ENCODE results near the gene HLF.

- TF ChIP-seq, protein P1, sequence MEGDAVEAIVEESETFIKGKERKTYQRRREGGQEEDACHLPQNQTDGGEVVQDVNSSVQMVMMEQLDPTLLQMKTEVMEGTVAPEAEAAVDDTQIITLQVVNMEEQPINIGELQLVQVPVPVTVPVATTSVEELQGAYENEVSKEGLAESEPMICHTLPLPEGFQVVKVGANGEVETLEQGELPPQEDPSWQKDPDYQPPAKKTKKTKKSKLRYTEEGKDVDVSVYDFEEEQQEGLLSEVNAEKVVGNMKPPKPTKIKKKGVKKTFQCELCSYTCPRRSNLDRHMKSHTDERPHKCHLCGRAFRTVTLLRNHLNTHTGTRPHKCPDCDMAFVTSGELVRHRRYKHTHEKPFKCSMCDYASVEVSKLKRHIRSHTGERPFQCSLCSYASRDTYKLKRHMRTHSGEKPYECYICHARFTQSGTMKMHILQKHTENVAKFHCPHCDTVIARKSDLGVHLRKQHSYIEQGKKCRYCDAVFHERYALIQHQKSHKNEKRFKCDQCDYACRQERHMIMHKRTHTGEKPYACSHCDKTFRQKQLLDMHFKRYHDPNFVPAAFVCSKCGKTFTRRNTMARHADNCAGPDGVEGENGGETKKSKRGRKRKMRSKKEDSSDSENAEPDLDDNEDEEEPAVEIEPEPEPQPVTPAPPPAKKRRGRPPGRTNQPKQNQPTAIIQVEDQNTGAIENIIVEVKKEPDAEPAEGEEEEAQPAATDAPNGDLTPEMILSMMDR (conservative IDR thresholded peaks at IDR 0.05; ENCODE audit: low read depth in 2 of 2) = no peak
- TF ChIP-seq JUNB (IDR thresholded peaks at IDR 0.05; ENCODE audit: unreplicated experiment) = no peak
- no peak for TF ChIP-seq REST (IDR thresholded peaks at IDR 0.05; ENCODE audit: unreplicated experiment)
- no peak for TF ChIP-seq EZH2 (IDR thresholded peaks at IDR 0.05; ENCODE audit: low read depth, unreplicated experiment)
- no peak for TF ChIP-seq EZH2phosphoT487 (IDR thresholded peaks at IDR 0.05; ENCODE audit: unreplicated experiment)
- no peak for TF ChIP-seq POLR2AphosphoS5 (IDR thresholded peaks at IDR 0.05; ENCODE audit: low read depth)
- no peak for TF ChIP-seq ZNF331 (CRISPR knock-in tag; IDR thresholded peaks at IDR 0.05; ENCODE audit: low read depth)
- no peak for TF ChIP-seq STAT1 (IDR thresholded peaks at IDR 0.05; ENCODE audit: unreplicated experiment)
- TF ChIP-seq, protein P2, sequence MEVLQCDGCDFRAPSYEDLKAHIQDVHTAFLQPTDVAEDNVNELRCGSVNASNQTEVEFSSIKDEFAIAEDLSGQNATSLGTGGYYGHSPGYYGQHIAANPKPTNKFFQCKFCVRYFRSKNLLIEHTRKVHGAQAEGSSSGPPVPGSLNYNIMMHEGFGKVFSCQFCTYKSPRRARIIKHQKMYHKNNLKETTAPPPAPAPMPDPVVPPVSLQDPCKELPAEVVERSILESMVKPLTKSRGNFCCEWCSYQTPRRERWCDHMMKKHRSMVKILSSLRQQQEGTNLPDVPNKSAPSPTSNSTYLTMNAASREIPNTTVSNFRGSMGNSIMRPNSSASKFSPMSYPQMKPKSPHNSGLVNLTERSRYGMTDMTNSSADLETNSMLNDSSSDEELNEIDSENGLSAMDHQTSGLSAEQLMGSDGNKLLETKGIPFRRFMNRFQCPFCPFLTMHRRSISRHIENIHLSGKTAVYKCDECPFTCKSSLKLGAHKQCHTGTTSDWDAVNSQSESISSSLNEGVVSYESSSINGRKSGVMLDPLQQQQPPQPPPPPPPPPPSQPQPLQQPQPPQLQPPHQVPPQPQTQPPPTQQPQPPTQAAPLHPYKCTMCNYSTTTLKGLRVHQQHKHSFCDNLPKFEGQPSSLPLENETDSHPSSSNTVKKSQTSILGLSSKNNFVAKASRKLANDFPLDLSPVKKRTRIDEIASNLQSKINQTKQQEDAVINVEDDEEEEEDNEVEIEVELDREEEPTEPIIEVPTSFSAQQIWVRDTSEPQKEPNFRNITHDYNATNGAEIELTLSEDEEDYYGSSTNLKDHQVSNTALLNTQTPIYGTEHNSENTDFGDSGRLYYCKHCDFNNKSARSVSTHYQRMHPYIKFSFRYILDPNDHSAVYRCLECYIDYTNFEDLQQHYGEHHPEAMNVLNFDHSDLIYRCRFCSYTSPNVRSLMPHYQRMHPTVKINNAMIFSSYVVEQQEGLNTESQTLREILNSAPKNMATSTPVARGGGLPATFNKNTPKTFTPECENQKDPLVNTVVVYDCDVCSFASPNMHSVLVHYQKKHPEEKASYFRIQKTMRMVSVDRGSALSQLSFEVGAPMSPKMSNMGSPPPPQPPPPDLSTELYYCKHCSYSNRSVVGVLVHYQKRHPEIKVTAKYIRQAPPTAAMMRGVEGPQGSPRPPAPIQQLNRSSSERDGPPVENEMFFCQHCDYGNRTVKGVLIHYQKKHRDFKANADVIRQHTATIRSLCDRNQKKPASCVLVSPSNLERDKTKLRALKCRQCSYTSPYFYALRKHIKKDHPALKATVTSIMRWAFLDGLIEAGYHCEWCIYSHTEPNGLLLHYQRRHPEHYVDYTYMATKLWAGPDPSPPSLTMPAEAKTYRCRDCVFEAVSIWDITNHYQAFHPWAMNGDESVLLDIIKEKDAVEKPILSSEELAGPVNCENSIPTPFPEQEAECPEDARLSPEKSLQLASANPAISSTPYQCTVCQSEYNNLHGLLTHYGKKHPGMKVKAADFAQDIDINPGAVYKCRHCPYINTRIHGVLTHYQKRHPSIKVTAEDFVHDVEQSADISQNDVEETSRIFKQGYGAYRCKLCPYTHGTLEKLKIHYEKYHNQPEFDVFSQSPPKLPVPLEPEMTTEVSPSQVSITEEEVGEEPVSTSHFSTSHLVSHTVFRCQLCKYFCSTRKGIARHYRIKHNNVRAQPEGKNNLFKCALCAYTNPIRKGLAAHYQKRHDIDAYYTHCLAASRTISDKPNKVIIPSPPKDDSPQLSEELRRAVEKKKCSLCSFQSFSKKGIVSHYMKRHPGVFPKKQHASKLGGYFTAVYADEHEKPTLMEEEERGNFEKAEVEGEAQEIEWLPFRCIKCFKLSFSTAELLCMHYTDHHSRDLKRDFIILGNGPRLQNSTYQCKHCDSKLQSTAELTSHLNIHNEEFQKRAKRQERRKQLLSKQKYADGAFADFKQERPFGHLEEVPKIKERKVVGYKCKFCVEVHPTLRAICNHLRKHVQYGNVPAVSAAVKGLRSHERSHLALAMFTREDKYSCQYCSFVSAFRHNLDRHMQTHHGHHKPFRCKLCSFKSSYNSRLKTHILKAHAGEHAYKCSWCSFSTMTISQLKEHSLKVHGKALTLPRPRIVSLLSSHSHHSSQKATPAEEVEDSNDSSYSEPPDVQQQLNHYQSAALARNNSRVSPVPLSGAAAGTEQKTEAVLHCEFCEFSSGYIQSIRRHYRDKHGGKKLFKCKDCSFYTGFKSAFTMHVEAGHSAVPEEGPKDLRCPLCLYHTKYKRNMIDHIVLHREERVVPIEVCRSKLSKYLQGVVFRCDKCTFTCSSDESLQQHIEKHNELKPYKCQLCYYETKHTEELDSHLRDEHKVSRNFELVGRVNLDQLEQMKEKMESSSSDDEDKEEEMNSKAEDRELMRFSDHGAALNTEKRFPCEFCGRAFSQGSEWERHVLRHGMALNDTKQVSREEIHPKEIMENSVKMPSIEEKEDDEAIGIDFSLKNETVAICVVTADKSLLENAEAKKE (CRISPR knock-in tag; IDR thresholded peaks at IDR 0.05) = no peak
These were observed 90.2 kb downstream of the HLF start for GRCh38 chr17:55354941-55355340.

Measured in GM23338 (cell line).